GM18861 (cell line): ENCODE measurements around the gene OPN4.
"Not testable (repeated sequence)": the region's sequence is repeated elsewhere in the genome, so short reads cannot be mapped to it uniquely, and the experiment has no call there.

Experiments
- ATAC-seq: cut with Tn5 transposase; IDR thresholded peaks from one replicate; pipeline ENCODE4 v1.9.1; 2021; ENCODE audit not compliant: unreplicated experiment

Gene OPN4

GRCh38 chr10:86654411-86655172 is at the start of gene OPN4:
Gene OPN4 (plus strand): TSS chr10:86654547. CDS start chr10:86654784, 237 bp downstream.
- ATAC-seq: no peak

DNA sequence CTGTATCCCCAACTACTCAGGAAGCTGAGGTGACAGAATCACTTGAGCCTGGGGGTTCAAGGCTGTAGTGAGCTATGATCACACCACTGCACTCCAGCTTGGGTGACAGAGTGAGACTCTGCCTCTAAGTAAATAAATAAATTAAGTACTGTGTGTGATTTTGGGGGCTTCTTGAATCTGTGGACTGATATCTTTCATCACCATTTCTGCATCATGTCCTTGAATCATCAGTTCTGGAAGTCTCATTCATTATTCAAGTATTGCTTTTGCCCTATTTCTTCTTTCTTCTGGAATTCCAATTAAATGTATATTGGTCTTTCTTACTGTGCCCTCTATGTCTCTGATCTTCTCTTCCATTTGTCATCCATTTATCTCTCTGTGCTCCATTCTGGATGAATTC is 46.7 kb upstream of the OPN4 start:
- ATAC-seq: no peak

GRCh38 chr10:86609920-86610319 is 44.4 kb upstream of the OPN4 start:
- no peak for ATAC-seq

- no peak for ATAC-seq
Measured at GRCh38 chr10:86611386-86611785, 43.0 kb upstream of the OPN4 start.

- ATAC-seq: no peak
Measured at GRCh38 chr10:86613096-86613495, 41.3 kb upstream of the OPN4 start.

DNA sequence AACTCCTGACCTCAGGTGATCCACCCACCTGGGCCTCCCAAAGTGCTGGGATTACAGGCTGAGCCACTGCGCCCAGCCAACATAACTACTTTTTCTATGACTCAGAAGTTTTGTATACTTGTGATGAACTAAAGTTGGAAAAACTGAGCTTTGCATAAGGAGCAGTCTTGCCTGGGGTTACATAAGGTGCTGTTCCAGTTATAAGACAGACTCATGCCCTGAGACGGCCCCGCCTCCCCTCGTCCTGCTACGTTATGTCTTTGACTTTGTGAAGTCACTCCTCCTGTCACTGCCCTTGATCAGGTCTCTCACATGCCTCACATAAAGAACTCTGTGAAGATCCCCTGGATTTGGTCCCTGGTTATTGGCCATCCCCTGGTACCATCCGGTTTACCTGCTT is 40.4 kb upstream of the OPN4 start:
- no peak for ATAC-seq

GRCh38 chr10:86614853-86615252 is 39.5 kb upstream of the OPN4 start:
- no peak for ATAC-seq

- not testable (repeated sequence) for ATAC-seq
Measured at GRCh38 chr10:86617278-86617677, 37.1 kb upstream of the OPN4 start.

- no peak for ATAC-seq
Measured at GRCh38 chr10:86628311-86628710, 26.0 kb upstream of the OPN4 start.

- no peak for ATAC-seq
Measured at GRCh38 chr10:86630079-86630478, 24.3 kb upstream of the OPN4 start.

DNA sequence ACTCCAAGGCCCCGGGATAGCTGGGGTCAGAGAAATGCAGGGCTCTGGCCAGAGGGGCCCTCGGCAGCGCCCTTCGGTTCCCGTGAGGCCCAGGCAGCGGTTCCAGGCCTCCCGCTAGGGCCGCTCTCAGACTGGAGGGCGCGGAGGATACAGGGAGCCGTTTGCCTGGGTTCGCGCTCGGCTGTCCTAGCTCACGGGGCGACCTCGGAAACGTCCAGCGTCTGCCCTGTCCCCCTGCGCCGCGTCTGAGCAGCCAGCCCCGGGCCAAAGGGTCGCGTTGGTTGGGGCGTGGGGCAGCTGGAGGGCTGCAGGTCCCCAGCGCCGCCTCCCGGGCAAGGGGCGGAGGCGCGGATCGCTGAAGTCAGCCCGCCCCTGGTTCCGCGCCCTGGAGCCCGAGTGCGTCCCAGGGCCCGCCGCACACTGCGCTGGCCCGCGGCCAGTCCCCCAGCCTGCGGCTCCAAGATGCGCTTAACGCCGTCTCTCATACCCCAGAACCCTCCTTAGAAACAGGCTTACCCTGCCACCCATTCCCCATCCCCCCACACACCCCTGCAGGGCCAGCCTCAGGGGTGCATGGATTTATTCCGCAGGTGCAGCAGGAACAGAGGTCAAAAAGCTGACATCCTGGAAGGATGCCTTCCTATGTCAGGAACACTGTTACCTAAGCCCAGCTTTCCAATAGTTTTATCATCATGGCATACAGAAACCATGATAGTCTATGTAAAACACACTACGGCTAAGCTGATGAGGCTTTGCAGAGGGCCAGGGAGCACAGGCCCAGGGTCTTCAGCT is 22.1 kb upstream of the OPN4 start:
- no peak for ATAC-seq

DNA sequence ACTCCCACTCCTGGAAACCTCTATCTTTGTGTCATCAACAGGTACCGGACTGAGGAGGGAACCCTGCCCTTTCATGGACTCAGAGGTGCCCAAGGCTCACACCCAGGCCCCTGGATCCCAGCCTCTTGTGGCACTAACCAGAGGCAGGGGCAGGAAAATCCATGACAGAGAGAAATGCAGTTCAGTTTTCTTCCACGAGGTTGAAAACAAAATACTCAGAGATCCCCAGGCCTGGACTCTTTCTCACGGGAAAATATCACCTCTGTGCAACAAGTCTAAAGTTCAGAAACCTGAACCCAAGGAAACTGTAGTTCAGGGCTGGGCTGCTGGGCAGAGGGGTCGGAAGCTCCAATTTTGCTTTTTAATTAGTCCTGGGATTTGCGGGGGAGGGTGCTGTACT is 21.4 kb upstream of the OPN4 start:
- ATAC-seq: no peak

GRCh38 chr10:86635402-86635801 is 18.9 kb upstream of the OPN4 start:
- no peak for ATAC-seq

- no peak for ATAC-seq
Measured at GRCh38 chr10:86636311-86636710, 18.0 kb upstream of the OPN4 start.

DNA sequence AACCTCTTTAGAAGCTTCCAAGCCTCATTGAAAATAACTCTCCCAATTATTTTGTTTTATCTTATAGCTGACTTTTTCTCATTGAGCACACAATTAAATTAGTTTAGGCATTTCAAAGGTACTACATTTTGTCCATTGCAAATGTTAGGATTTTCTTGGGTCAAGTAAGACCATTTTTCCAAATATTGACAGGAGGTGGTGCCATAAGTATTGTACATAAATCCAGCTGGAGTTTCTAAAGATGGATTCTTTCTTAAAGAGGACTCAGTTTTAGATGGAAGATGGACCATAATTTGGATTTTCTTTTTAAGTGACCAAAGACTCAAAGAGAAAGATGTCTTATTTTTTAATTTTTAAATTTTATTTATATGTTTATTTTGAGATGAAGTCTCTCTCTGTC is 12.3 kb upstream of the OPN4 start:
- no peak for ATAC-seq

DNA sequence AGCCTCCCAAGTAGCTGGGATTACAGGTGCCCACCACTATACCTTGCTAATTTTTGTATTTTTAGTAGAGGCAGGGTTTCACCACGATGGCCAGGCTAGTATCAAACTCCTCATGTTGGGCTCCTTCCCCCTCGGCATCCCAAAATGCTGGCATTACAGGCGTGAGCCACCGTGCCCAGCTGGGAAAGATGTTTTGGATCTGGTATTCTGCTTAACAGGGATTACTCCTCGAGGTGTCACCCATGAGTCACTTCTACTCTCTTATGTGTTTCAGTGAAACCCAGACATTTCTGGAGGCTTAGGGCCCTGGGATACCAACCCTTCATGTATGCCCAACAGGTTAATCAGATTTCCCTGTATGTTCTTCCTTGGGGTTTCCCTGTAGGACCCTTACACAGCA is 11.8 kb upstream of the OPN4 start:
- ATAC-seq: no peak

GRCh38 chr10:86644152-86644793 is 10.1 kb upstream of the OPN4 start:
- ATAC-seq: no peak

GRCh38 chr10:86644794-86645445 is 9.4 kb upstream of the OPN4 start:
- no peak for ATAC-seq

GRCh38 chr10:86645621-86646165 is 8.7 kb upstream of the OPN4 start:
- not testable (repeated sequence) for ATAC-seq

DNA sequence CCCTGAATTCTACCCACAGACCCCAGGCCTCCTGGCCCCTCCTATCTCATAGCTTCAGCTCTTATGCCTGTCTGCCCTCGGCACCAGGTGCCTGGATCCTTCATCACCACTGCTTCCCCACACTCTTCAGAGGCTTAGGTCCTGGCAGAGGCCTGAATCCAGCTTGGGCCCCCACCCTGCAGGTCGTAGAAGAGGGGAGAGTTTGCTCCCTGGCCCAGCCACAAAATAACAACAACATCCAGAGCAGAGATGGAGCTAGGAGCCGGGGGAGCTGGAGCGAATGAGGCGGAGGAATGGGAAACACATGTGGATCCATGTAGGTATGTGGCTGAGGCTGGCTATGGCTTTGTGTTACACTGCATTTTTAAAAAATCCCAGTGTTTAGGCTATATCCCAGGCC is 7.8 kb upstream of the OPN4 start:
- ATAC-seq: no peak

GRCh38 chr10:86646933-86647332 is 7.4 kb upstream of the OPN4 start:
- ATAC-seq: no peak
